GM13977 (cell line): ENCODE results near the gene NHS.

Source experiments
- DNase-seq: peaks from one replicate; pipeline ENCODE4 v3.0.0; 2012; ENCODE audit warnings: low spot score
- CTCF ChIP-seq: IDR thresholded peaks from 2 replicates; pipeline ENCODE4 v1.5.1; 2012; ENCODE audit warnings: mild to moderate bottlenecking, control low read depth; ENCODE audit not compliant: insufficient read depth; ENCODE audit errors: extremely low read depth, missing control alignments
- in situ Hi-C: fragments of 300-500 bp; cut with MboI; formaldehyde crosslinking; loops from one replicate; pipeline ENCODE4 v1.12.0; 2022; ENCODE audit warnings: low sequenced_read_pairs, low pct_unique_long_range_greater_than_20kb, mixed read lengths, inconsistent platforms; ENCODE audit not compliant: unreplicated experiment

NHS gene

GRCh38 chrX:17448188-17448587 lies 73.2 kb downstream of the NHS start:
- no peak for TF ChIP-seq CTCF
- in situ Hi-C loops, result no loop called here
- DNase-seq, result no peak

GRCh38 chrX:17449866-17450265 lies 74.9 kb downstream of the NHS start:
- in situ Hi-C loops, result no loop called here
- no peak for DNase-seq
- no peak for TF ChIP-seq CTCF

GRCh38 chrX:17453788-17454187 lies 78.8 kb downstream of the NHS start:
- in situ Hi-C loops, result no loop called here
- TF ChIP-seq CTCF, result no peak
- DNase-seq, result no peak

GRCh38 chrX:17456526-17456925 lies 81.5 kb downstream of the NHS start:
- in situ Hi-C loops, result no loop called here
- TF ChIP-seq CTCF, result no peak
- no peak for DNase-seq

- no peak for DNase-seq
- no peak for TF ChIP-seq CTCF
- in situ Hi-C loops, result no loop called here
These were observed 84.1 kb downstream of the NHS start for GRCh38 chrX:17459008-17459611.

GRCh38 chrX:17459661-17460060 lies 84.7 kb downstream of the NHS start:
- no peak for TF ChIP-seq CTCF
- no peak for DNase-seq
- in situ Hi-C loops, result no loop called here

GRCh38 chrX:17462881-17463280 lies 87.9 kb downstream of the NHS start:
- no peak for TF ChIP-seq CTCF
- in situ Hi-C loops, result no loop called here
- DNase-seq, result no peak
